Endothelial cell of umbilical vein (primary cell): ENCODE data around the gene HAL. TPM values are rescaled to one million over a fixed set of nuclear protein-coding genes. Genes with fewer than 3 reads are reported as not detected.

Experiments
- BruUV-seq: library from RNA; stranded (reverse); fragments of 400-500 nt; replicated peaks from 2 replicates; lab custom pipeline; 2021; lab: Mats Ljungman, UMichigan
- CTCF ChIA-PET: fragments of 300-600, 350-600 bp; sonication (Branson Sonifier 250); formaldehyde crosslinking; loops from one replicate; lab custom pipeline; 2021; ENCODE audit warnings: antibody characterized with exemption, inconsistent platforms; lab: Charles Lee
- POLR2A ChIA-PET: fragments of 300-600, 350-600 bp; sonication (Branson Sonifier 250); formaldehyde crosslinking; loops from one replicate; lab custom pipeline; 2021; ENCODE audit warnings: antibody characterized with exemption, inconsistent platforms; lab: Charles Lee
- DNase-seq: peaks from one replicate; pipeline ENCODE4 v3.0.0-alpha.2; 2011; ENCODE audit warnings: low read depth, low spot score
- FAIRE-seq: peaks from 2 replicates; lab custom pipeline; 2011; peaks lifted over from hg19 to GRCh38; lab: Jason Lieb, UNC
- H2AFZ ChIP-seq: 2 replicates; pipeline ENCODE4 v1.6.0; 2012; ENCODE audit warnings: low read depth, low read length, control low read depth, inconsistent platforms
- H3K27ac ChIP-seq: 2 replicates; pipeline ENCODE4 v1.5.1; 2011; ENCODE audit warnings: low read depth, mild to moderate bottlenecking, control low read depth, low read length, moderate library complexity; ENCODE audit not compliant: insufficient read depth
- H3K27me3 ChIP-seq, 2 experiments: 2 replicates each; pipeline versions ENCODE4 v1.6.0 to v1.6.1; 2011; ENCODE audit warnings: low read length in 2 of 2, mixed read lengths in 1 of 2; ENCODE audit not compliant: control insufficient read depth in 2 of 2, insufficient read depth in 2 of 2
- H3K36me3 ChIP-seq, 2 experiments: 2 replicates in 1 of 2; 3 replicates in 1 of 2; pipeline ENCODE4 v1.5.1; 2011; ENCODE audit warnings: low read length in 2 of 2, mild to moderate bottlenecking in 1 of 2, moderate library complexity in 1 of 2; ENCODE audit not compliant: control insufficient read depth in 2 of 2, insufficient read depth in 2 of 2; ENCODE audit errors: extremely low read depth in 1 of 2
- H3K4me1 ChIP-seq: 3 replicates; pipeline ENCODE4 v1.5.1; 2011; ENCODE audit warnings: mild to moderate bottlenecking, low read length; ENCODE audit not compliant: control insufficient read depth, insufficient read depth; ENCODE audit errors: extremely low read depth
- H3K4me2 ChIP-seq: 2 replicates; pipeline ENCODE4 v1.6.1; 2011; ENCODE audit warnings: low read length, control low read depth, mixed read lengths; ENCODE audit not compliant: insufficient read depth
- H3K4me3 ChIP-seq, 3 experiments: fragments of 200-600 bp in 1 of 3; sonication (generic), shearing (Covaris generic) in 1 of 3; replicated peaks in 1 of 3; 2 replicates each; pipeline ENCODE4 v1.5.1; 2011 to 2016; ENCODE audit warnings: control low read depth in 3 of 3, low read length in 3 of 3, mild to moderate bottlenecking in 2 of 3, inconsistent platforms in 1 of 3, low read depth in 1 of 3, moderate library complexity in 1 of 3; ENCODE audit not compliant: insufficient read depth in 1 of 3
- H3K79me2 ChIP-seq: 2 replicates; pipeline ENCODE4 v1.6.0; 2012; ENCODE audit warnings: low read length, inconsistent platforms; ENCODE audit not compliant: control insufficient read depth, insufficient read depth
- H3K9ac ChIP-seq: replicated peaks from 2 replicates; pipeline ENCODE3; 2011; ENCODE audit warnings: low read length, control low read depth; ENCODE audit not compliant: insufficient read depth; ENCODE audit errors: extremely low read depth
- H3K9me1 ChIP-seq: replicated peaks from 3 replicates; pipeline ENCODE4 v1.6.0; 2011; ENCODE audit warnings: mild to moderate bottlenecking, low read length; ENCODE audit not compliant: control insufficient read depth, insufficient read depth; ENCODE audit errors: extremely low read depth
- H3K9me3 ChIP-seq: replicated peaks from 2 replicates; pipeline ENCODE4 v1.5.1; 2012; ENCODE audit warnings: low read length, inconsistent platforms; ENCODE audit not compliant: control insufficient read depth, insufficient read depth
- H4K20me1 ChIP-seq: replicated peaks from 2 replicates; pipeline ENCODE3; 2011; ENCODE audit warnings: mild to moderate bottlenecking, low read length; ENCODE audit not compliant: control insufficient read depth, insufficient read depth; ENCODE audit errors: extremely low read depth
- CTCF ChIP-seq, 2 donors: IDR thresholded peaks; 1 replicate in 1 of 2; 2 replicates in 1 of 2; pipeline ENCODE4 v1.5.1; 2011; ENCODE audit warnings: low read length in 2 of 2, mild to moderate bottlenecking in 2 of 2, moderate library complexity in 2 of 2, control low read depth in 1 of 2, inconsistent platforms in 1 of 2, low read depth in 1 of 2; ENCODE audit not compliant: insufficient read depth in 1 of 2; ENCODE audit errors: extremely low read depth in 1 of 2
- EZH2 ChIP-seq: IDR thresholded peaks from 2 replicates; pipeline ENCODE4 v1.6.1; 2012; ENCODE audit warnings: borderline replicate concordance, low read depth, mild to moderate bottlenecking, moderate library complexity, low read length, inconsistent platforms; ENCODE audit not compliant: severe bottlenecking
- FOS ChIP-seq: IDR thresholded peaks from 2 replicates; pipeline ENCODE4 v1.6.1; 2011; ENCODE audit warnings: mild to moderate bottlenecking, low read length, moderate library complexity, borderline replicate concordance; ENCODE audit not compliant: insufficient read depth
- GATA2 ChIP-seq: IDR thresholded peaks from 2 replicates; pipeline ENCODE4 v1.7.0; 2011; ENCODE audit warnings: low read depth, mild to moderate bottlenecking, moderate library complexity, mixed read lengths, low read length; ENCODE audit not compliant: insufficient read length, insufficient read depth
- JUN ChIP-seq: IDR thresholded peaks from 2 replicates; pipeline ENCODE4 v1.6.1; 2011; ENCODE audit warnings: borderline replicate concordance, low read depth; ENCODE audit not compliant: insufficient read length, insufficient read depth
- MAX ChIP-seq: IDR thresholded peaks from 2 replicates; pipeline ENCODE4 v1.6.1; 2011; ENCODE audit not compliant: insufficient read depth, insufficient read length
- MYC ChIP-seq: IDR thresholded peaks from one replicate; pipeline ENCODE4 v1.6.1; 2011; ENCODE audit warnings: mild to moderate bottlenecking, low read depth, low read length
- POLR2A ChIP-seq: IDR thresholded peaks from 2 replicates; pipeline ENCODE4 v1.6.1; 2012; ENCODE audit warnings: low read depth, mild to moderate bottlenecking, control low read depth, low read length
- POLR2AphosphoS5 ChIP-seq: IDR thresholded peaks from 2 replicates; pipeline ENCODE4 v1.6.1; 2012; ENCODE audit warnings: low read depth, mild to moderate bottlenecking, control low read depth, low read length, moderate library complexity; ENCODE audit not compliant: insufficient read depth
- dilution Hi-C: fragments of 300-500 bp; cut with MboI; formaldehyde crosslinking; loops from one replicate; pipeline ENCODE4 v1.15.0; 2019; ENCODE audit warnings: low sequenced_read_pairs; ENCODE audit not compliant: extremely low pct_ligation_motif_present
- intact Hi-C: fragments of 100-400 bp; cut with micrococcal nuclease; formaldehyde crosslinking; loops from one replicate; pipeline ENCODE4 v1.10.0; 2022
- polyA plus RNA-seq, 4 experiments: library from polyadenylated mRNA; depleted of rRNA in 3 of 4; stranded (reverse) in 3 of 4; unstranded in 1 of 4; fragments of >200 nt; gene quantifications; 2 replicates each; pipeline versions ENCODE4 v1.2.1 to v1.2.3, GENCODE V29; 2011 to 2012; ENCODE audit warnings: missing spikeins in 1 of 4
- total RNA-seq: library from RNA; stranded (reverse); gene quantifications from 2 replicates; pipeline ENCODE4 v1.2.3, GENCODE V29; 2021

The HAL gene
- total and polyA plus RNA-seq, 2 donors (not counting 3 experiments of a cell fraction or from before 2014, with no cell fraction given): 0.18 to 0.62 TPM

GRCh38 chr12:95978774-95979173 lies 17.4 kb downstream of the HAL start:
- CTCF ChIA-PET: interaction anchor here (1.7 kb wide), 1 partner anchor 20 kb away, joined by 6 read pairs; no protein-coding TSS in a partner anchor

More at GRCh38 chr12:95978774-95979173, 17.4 kb downstream of the HAL start:
- Histone ChIP-seq H3K27ac (no peak overlapping the region), H3K4me2 (no peak overlapping the region), H3K27me3 (peaks cover 4 to 14% of the 10 kb centered on the region in 2 experiments), H3K9me1 (no peaks in the 10 kb centered on the region), H3K9ac (no peak overlapping the region), H3K4me3 (no peak overlapping the region), H3K9me3 (no peaks in the 10 kb centered on the region), H3K4me1 (no peaks in the 10 kb centered on the region), H3K36me3 (no peaks in the 10 kb centered on the region), H3K79me2 (no peaks in the 10 kb centered on the region), H2AFZ (no peak overlapping the region), H4K20me1 (no peaks in the 10 kb centered on the region)
- DNase-seq (no peak), FAIRE-seq (no peak)
- dilution Hi-C loops: no loop called here
- TF ChIP-seq GATA2 (no peak), POLR2AphosphoS5 (no peak), FOS (no peak), JUN (no peak), POLR2A (no peak), MAX (no peak), CTCF (IDR thresholded peaks at IDR 0.05; ENCODE audit: extremely low read depth in 1 of 2, insufficient read depth in 1 of 2, low read depth in 1 of 2, low read length in 2 of 2) (no peak), MYC (no peak), EZH2 (no peak)
- POLR2A ChIA-PET: no interaction called here
- BruUV-seq: no TSS peak
- intact Hi-C loops: no loop called here
